ENCODE results near the gene HOXD1.
A peak's percentile ranks its signal among the peaks of the same experiment; 100 is the strongest.

Gene HOXD1

GRCh38 chr2:176187899-176188773, at the start of gene HOXD1:
TSS of gene HOXD1 (plus strand) at chr2:176188668. CDS start at chr2:176188802, 134 bp downstream.
- Histone ChIP-seq H3K36me3 (ENCODE audit: control insufficient read depth, insufficient read depth, low read length) (no peaks in the 10 kb centered on the region), H3K9me3 (ENCODE audit: control insufficient read depth, low read length) (no peaks in the 10 kb centered on the region), H3K4me1 (ENCODE audit: control insufficient read depth, insufficient read depth, low read length) (peaks cover 12% of the 10 kb centered on the region), H3K4me3 (ENCODE audit: low read length) (no peak within 1 kb of the TSS), H3K9ac (ENCODE audit: low read length) (no peak within 1 kb of the TSS), H3K27me3 (ENCODE audit: control insufficient read depth, insufficient read depth, low read length) (peaks cover 78% of the 10 kb centered on the region)

DNA sequence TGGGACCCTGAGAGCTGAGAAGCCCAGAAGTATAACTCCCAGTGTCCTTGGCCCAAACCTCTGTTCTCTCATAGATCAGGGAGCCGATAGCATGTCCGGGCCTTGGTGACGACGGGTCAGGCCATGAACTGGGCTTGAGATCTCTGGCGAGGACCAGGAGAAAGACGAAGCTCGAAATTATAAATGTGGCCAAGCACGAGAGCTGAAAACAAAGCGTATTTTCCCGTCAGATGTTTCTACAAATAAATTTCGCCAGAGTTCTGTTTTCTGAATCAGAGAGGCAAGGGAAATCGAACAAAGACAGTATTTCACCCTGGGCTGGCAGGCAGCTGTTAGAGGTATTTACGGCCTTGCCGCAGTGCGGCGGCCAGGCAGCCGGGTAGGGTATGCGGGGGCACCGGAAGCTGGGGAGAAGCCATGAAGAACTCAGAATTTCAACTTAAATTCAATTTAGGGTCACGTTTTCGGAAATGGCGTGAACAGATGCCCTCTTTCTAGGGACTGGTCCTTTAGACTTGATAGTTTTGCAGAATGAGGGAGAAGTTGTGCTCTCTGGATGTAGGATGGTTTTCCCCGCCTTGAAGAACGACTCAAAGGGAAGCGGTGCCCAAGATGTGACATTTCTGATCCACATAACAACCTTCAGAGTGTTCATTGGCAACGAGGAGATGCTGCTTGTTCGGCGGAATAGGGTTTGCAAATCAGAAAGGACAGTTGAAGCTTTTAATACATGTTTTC, 49.4 kb upstream of the HOXD1 start:
- Histone ChIP-seq H3K4me1 (ENCODE audit: control insufficient read depth, insufficient read depth, low read length) (peaks cover 13% of the 10 kb centered on the region), H3K27me3 (ENCODE audit: control insufficient read depth, insufficient read depth, low read length) (peaks cover 93% of the 10 kb centered on the region), H3K36me3 (ENCODE audit: control insufficient read depth, insufficient read depth, low read length) (no peaks in the 10 kb centered on the region), H3K4me3 (ENCODE audit: low read length) (no peak overlapping the region), H3K9me3 (ENCODE audit: control insufficient read depth, low read length) (no peaks in the 10 kb centered on the region), H3K9ac (ENCODE audit: low read length) (no peak overlapping the region)

GRCh38 chr2:176139661-176140512, 48.6 kb upstream of the HOXD1 start:
- no peak overlapping the region for H3K9ac ChIP-seq (ENCODE audit: low read length)
- no peaks in the 10 kb centered on the region for H3K36me3 ChIP-seq (ENCODE audit: control insufficient read depth, insufficient read depth, low read length)
- H3K4me3 ChIP-seq (ENCODE audit: low read length), result no peak overlapping the region
- H3K4me1 ChIP-seq (ENCODE audit: control insufficient read depth, insufficient read depth, low read length), result peaks cover 13% of the 10 kb centered on the region
- H3K9me3 ChIP-seq (ENCODE audit: control insufficient read depth, low read length), result no peaks in the 10 kb centered on the region
- peaks cover 91% of the 10 kb centered on the region for H3K27me3 ChIP-seq (ENCODE audit: control insufficient read depth, insufficient read depth, low read length)

DNA sequence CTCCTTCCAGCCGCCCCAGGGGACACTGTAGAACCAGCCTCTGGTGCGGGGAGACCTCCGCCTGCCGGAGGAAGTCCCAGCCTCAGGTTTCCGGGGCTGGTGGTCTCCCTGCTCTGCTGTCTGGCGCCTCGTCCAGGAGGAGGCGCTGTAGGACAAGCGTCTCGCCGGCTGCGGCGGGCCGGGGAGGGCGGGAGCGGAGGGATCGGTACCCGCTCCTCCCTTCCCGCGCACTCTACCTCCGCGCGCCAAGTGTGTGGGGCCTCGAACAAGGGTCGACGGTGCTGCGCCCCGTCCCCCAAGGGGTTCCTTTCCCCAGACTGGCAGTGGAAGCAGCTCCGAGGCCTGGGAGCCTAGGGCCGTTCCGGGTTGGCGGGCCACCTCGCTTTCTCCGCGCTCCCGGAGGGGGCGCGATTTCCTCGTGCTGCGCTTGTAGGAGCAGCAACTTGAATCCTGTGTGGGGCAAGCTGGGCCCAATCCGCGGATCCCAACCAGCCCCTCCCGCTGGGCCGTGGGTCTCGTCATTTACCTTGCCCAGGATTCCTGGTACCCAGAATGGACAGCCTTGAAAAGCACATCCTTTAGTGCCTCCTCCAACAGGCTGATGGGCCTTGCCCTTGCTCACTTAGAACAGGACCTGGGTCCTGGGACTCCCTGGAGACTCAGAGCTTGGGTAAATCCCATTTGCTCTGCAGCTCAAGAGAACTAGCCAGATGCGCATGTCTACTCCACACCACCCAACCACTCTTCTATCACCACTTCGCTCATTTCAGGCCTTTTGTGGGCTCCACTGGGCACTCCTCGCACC, 47.8 kb upstream of the HOXD1 start:
- Histone ChIP-seq H3K4me1 (ENCODE audit: control insufficient read depth, insufficient read depth, low read length) (peaks cover 13% of the 10 kb centered on the region), H3K9ac (ENCODE audit: low read length) (peak overlapping the region; percentile 25)

DNA sequence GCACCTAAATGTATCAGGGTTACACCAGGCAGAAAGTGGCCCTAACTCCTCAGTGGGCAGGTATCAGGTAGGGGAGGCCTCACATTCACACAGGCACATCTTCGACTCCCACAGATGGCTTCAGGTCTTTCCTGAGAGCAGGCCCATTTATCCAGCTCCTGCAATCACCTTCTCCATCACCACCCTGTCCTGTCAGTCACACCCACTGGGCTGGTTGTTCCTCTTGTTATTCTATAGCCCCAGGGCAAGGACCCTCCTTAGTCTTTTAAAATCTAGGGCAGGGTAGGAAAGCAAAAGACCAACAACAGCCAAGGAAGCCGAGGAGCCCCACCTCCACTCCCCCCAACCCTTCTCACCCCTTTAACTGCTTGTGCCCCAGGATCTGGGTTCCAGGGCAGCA, 46.2 kb upstream of the HOXD1 start:
- H3K9me3 ChIP-seq (ENCODE audit: control insufficient read depth, low read length), result no peaks in the 10 kb centered on the region
- no peak overlapping the region for H3K4me3 ChIP-seq (ENCODE audit: low read length)
- peaks cover 89% of the 10 kb centered on the region for H3K27me3 ChIP-seq (ENCODE audit: control insufficient read depth, insufficient read depth, low read length)
- peaks cover 8% of the 10 kb centered on the region for H3K4me1 ChIP-seq (ENCODE audit: control insufficient read depth, insufficient read depth, low read length)
- H3K9ac ChIP-seq (ENCODE audit: low read length), result no peak overlapping the region
- H3K36me3 ChIP-seq (ENCODE audit: control insufficient read depth, insufficient read depth, low read length), result no peaks in the 10 kb centered on the region

More for the DNA sequence above, 47.8 kb upstream of the HOXD1 start:
- H3K9me3 ChIP-seq (ENCODE audit: control insufficient read depth, low read length), result no peaks in the 10 kb centered on the region
- no peak overlapping the region for H3K4me3 ChIP-seq (ENCODE audit: low read length)
- H3K36me3 ChIP-seq (ENCODE audit: control insufficient read depth, insufficient read depth, low read length), result no peaks in the 10 kb centered on the region
- H3K27me3 ChIP-seq (ENCODE audit: control insufficient read depth, insufficient read depth, low read length), result peaks cover 89% of the 10 kb centered on the region

DNA sequence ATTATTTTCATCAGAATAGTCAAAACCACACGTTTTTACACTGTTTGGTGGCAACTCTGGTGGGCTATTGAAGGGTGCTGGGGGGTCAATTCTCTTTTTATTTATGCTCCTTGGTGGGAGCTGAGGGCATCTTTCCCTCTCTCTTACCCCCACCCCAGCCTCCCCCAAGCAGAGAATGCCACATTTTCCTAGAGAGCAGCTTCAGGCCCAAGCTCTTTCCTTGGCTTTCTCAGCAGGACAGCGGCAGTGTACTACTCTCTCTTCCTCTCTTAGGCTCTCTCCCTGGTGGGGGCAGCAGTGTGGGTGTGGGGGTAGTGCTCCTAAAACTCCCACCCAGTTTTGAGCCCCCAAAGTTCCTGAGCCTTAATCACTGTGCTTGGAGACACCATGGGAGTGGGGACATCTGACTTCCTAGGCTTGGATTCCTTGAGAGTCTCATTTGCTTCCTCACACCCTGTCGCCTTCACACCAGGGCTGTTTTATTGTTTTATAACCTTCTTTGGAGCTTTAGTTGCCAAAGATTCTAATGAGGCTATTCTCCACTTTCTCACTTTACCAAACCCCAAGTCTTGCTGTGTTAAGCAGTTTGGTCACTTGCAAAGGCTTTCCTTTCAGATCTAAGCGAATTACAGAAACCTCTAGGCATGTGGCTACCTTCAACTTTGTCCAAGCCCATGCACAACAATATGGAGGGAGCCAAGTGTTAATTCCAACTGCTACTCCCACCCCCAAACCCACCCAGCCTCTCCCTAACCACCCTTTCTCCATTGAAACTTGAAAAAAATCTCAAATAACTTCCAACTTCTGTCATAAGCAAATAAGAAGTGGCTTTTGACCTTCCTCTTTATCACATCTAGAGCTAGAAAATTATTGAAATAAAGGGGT, 43.1 kb upstream of the HOXD1 start:
- no peak overlapping the region for H3K4me3 ChIP-seq (ENCODE audit: low read length)
- H3K27me3 ChIP-seq (ENCODE audit: control insufficient read depth, insufficient read depth, low read length), result peaks cover 90% of the 10 kb centered on the region
- H3K36me3 ChIP-seq (ENCODE audit: control insufficient read depth, insufficient read depth, low read length), result no peaks in the 10 kb centered on the region
- H3K9me3 ChIP-seq (ENCODE audit: control insufficient read depth, low read length), result no peaks in the 10 kb centered on the region
- H3K4me1 ChIP-seq (ENCODE audit: control insufficient read depth, insufficient read depth, low read length), result peaks cover 6% of the 10 kb centered on the region
- no peak overlapping the region for H3K9ac ChIP-seq (ENCODE audit: low read length)

DNA sequence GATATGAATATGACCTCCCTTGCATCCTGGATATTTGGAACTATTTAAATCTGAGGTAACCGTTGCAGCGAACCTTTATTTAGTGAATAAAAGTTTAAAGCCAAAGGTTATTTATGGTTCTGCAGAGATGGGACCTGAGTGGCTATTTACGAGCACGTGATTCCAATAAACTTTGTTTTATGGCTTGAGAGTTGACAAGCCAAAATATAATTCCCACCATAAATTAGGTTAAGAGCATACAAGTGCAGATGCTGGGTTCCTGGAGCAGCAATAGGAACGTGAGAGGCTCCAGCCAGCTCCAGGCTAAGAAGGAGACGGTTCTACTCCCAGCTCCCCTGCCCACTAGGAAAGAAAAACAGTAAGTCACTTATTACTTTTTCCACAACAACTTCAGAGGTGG, 42.4 kb upstream of the HOXD1 start:
- H3K36me3 ChIP-seq (ENCODE audit: control insufficient read depth, insufficient read depth, low read length), result no peaks in the 10 kb centered on the region
- H3K27me3 ChIP-seq (ENCODE audit: control insufficient read depth, insufficient read depth, low read length), result peaks cover 90% of the 10 kb centered on the region
- H3K4me3 ChIP-seq (ENCODE audit: low read length), result no peak overlapping the region
- H3K4me1 ChIP-seq (ENCODE audit: control insufficient read depth, insufficient read depth, low read length), result no peaks in the 10 kb centered on the region
- H3K9ac ChIP-seq (ENCODE audit: low read length), result no peak overlapping the region
- no peaks in the 10 kb centered on the region for H3K9me3 ChIP-seq (ENCODE audit: control insufficient read depth, low read length)

DNA sequence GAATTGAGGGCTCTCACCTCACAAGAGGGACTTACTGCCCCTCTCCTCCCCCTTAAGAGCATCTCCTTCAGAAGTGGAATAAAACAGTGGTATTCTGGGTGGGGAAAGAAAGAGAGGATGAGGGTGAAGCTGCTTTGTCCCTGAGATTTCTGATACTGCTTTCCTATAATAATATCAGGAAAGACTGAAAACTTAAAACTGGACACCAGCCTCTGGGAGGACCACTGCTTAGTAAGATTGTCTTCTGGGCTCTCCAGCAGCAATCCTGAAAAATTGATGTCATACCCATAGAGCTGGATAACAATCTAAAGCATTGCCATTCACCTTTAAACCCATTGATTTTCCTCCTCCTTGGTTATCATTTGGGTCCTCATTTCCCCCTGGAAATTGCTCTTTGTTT, 41.8 kb upstream of the HOXD1 start:
- Histone ChIP-seq H3K9me3 (ENCODE audit: control insufficient read depth, low read length) (no peaks in the 10 kb centered on the region), H3K27me3 (ENCODE audit: control insufficient read depth, insufficient read depth, low read length) (peaks cover 90% of the 10 kb centered on the region), H3K4me3 (ENCODE audit: low read length) (no peak overlapping the region), H3K9ac (ENCODE audit: low read length) (no peak overlapping the region), H3K4me1 (ENCODE audit: control insufficient read depth, insufficient read depth, low read length) (no peaks in the 10 kb centered on the region), H3K36me3 (ENCODE audit: control insufficient read depth, insufficient read depth, low read length) (no peaks in the 10 kb centered on the region)

DNA sequence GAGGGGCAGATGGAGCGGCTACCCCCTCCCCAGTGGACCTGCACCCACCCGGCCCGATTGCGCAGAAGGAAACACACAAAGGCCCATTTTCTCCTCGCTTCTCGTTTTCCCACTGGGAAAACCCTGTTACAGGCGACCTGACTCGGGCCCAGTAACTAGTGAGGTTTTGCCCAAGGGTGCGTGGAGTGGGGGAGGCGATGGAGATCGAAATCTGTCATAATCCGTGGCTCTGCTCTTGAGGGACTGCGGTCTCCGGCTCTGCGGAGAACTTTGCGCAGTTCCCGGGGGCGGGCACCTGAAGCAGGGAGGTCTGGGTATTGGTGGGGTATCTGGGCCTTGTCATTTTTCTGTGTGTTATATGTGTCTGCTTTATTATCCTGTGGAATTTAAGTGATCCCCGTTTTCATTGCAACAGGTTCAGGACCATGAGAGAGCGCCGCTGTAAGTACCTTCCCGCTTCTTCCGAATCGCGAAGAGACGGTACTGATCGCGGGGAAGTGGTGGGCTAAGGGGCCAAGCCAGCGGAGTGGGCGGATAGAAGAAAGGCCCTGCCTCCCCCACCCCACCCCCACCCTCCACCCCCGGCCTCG, 41.2 kb upstream of the HOXD1 start:
- no peaks in the 10 kb centered on the region for H3K4me1 ChIP-seq (ENCODE audit: control insufficient read depth, insufficient read depth, low read length)
- peaks cover 90% of the 10 kb centered on the region for H3K27me3 ChIP-seq (ENCODE audit: control insufficient read depth, insufficient read depth, low read length)
- no peak overlapping the region for H3K9ac ChIP-seq (ENCODE audit: low read length)
- no peaks in the 10 kb centered on the region for H3K36me3 ChIP-seq (ENCODE audit: control insufficient read depth, insufficient read depth, low read length)
- no peak overlapping the region for H3K4me3 ChIP-seq (ENCODE audit: low read length)
- H3K9me3 ChIP-seq (ENCODE audit: control insufficient read depth, low read length), result no peaks in the 10 kb centered on the region

DNA sequence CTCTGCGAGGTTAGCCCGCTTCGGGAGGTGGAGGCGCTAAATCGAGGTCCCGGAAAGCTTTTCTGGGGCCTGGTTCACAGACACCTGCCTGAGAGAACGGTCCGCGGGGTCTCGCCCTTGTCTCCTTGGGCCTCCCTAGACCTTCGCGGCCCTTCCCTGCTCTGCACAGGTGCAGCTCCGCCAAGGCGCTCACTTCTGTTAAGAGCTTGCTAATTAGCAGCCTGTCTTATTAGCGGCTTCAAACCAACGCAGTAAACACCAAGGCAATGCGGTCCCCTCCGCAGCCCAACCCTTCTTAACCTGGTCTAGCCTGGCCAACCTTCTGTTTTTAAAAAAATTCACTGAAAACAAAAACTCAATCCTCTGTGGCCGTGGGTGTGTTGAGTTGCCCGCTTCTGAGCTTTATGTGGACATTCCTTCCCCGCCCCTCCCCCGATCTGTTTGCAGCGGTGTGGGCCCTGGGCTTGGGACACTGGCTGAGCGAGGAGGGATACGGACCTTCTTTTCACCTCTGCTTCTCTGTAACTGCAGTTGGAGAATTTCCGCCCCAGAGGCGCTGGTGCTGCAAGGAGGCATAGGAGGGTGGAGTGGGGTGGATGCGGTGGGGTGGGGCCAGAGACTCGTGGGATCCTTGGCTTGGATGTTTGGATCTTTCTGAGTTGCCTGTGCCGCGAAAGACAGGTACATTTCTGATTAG, 40.5 kb upstream of the HOXD1 start:
- no peak overlapping the region for H3K4me3 ChIP-seq (ENCODE audit: low read length)
- no peaks in the 10 kb centered on the region for H3K9me3 ChIP-seq (ENCODE audit: control insufficient read depth, low read length)
- H3K4me1 ChIP-seq (ENCODE audit: control insufficient read depth, insufficient read depth, low read length), result no peaks in the 10 kb centered on the region
- H3K9ac ChIP-seq (ENCODE audit: low read length), result no peak overlapping the region
- peaks cover 88% of the 10 kb centered on the region for H3K27me3 ChIP-seq (ENCODE audit: control insufficient read depth, insufficient read depth, low read length)
- H3K36me3 ChIP-seq (ENCODE audit: control insufficient read depth, insufficient read depth, low read length), result no peaks in the 10 kb centered on the region

Data from mucosa of stomach (tissue), 1 donor.